Stimulated activated naive CD8-positive, alpha-beta T cell treated with anti-CD3 and anti-CD28 coated beads, Interleukin-15, amount 100 ng/mL, for 72 hours (primary cell): ENCODE measurements around the gene SLC51B.
"Not testable (repeated sequence)": the region's sequence is repeated elsewhere in the genome, so short reads cannot be mapped to it uniquely, and the experiment has no call there.

Experiments used
- ATAC-seq: fragments of 150-1000 bp; cut with Tn5 transposase; 2 replicates; pipeline ENCODE4 v1.10.0; 2021; ENCODE audit warnings: mild to moderate bottlenecking, moderate library complexity
- DNase-seq, 2 donors: peaks; one replicate each; pipeline ENCODE4 v3.0.0; 2021 to 2022
- H3K27ac Mint-ChIP-seq, 2 donors: one replicate each; pipeline ENCODE4 v1.8.0; 2022; ENCODE audit warnings: mild to moderate bottlenecking in 2 of 2, mixed read lengths in 2 of 2, moderate library complexity in 2 of 2
- H3K27me3 Mint-ChIP-seq: one replicate; pipeline ENCODE4 v1.8.0; 2022; ENCODE audit warnings: mixed read lengths
- H3K4me1 Mint-ChIP-seq: one replicate; pipeline ENCODE4 v1.8.0; 2022; ENCODE audit warnings: mild to moderate bottlenecking, mixed read lengths
- H3K4me3 Mint-ChIP-seq, 2 donors: one replicate each; pipeline ENCODE4 v1.8.0; 2022; ENCODE audit warnings: mild to moderate bottlenecking in 2 of 2, mixed read lengths in 2 of 2, moderate library complexity in 1 of 2
- H3K9me3 Mint-ChIP-seq, 2 donors: one replicate each; pipeline ENCODE4 v1.8.0; 2022; ENCODE audit warnings: mixed read lengths in 2 of 2

The SLC51B gene

DNA sequence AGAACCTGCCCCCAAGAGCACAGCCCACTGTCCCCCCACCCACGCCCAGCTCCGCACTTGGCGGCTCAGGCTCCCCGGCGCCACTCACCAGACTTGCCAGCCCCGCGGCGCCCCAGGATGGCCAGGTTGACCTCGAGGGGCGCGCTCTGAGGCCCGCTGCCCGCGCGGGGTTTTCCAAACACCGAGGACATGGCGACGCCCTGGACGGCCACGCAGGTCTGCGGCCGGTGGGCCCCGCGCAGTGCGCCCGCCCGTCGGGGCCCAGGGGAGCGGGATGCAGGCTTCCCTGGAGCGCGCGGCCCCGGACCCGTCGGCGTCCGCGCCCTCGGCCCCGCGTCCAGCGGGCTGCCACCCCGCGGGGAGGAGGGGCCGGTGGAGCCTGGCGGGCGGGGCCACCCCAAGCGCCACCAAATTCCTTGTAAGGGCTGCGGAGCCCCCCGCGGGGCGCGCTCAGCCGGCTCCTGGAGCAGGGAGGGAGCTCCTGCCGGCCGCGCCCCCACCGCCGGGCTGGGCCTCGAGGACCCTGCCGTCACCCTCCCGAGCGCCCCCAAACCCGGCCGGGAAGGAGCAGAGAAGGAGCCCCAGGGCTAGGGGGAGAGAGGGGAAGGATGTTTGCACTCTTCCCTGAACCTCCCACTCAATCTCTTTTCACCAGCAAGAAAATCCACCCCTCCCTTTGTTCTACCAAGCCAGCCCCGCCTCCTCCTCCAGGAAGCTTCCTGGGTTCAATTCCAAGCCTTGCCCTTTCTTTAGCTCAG lies 22.6 kb downstream of the SLC51B start, which contains the start of gene RASL12:
TSS of gene RASL12 (minus strand) at position 347 of the 758 bp plus-strand sequence. CDS start at position 191, 156 bp downstream.
- peaks cover 19% of the 10 kb centered on the region for H3K4me1 Mint-ChIP-seq
- ATAC-seq (peak; percentile 37), DNase-seq (no peak)
- H3K27me3 Mint-ChIP-seq = peaks cover 64% of the 10 kb centered on the region
- H3K9me3 Mint-ChIP-seq = no peaks in the 10 kb centered on the region
- H3K27ac Mint-ChIP-seq = peak within 1 kb of the TSS in 1 of 2 donors; percentile 8
- H3K4me3 Mint-ChIP-seq = peak within 1 kb of the TSS; percentile 56 to 78

- ATAC-seq (no peak), DNase-seq (no peak)
- Mint-ChIP-seq H3K4me3 (peak overlapping the region; percentile 56 to 67), H3K27ac (no peak overlapping the region), H3K27me3 (peaks cover 62% of the 10 kb centered on the region), H3K9me3 (no peaks in the 10 kb centered on the region), H3K4me1 (peaks cover 15% of the 10 kb centered on the region)
Measured at GRCh38 chr15:65068403-65068788, 23.2 kb downstream of the SLC51B start.

GRCh38 chr15:65069179-65069578 lies 24.0 kb downstream of the SLC51B start:
- H3K4me3 Mint-ChIP-seq = no peak overlapping the region
- DNase-seq = no peak
- H3K27me3 Mint-ChIP-seq = peaks cover 56% of the 10 kb centered on the region
- no peaks in the 10 kb centered on the region for H3K9me3 Mint-ChIP-seq
- no peak for ATAC-seq
- peaks cover 14% of the 10 kb centered on the region for H3K4me1 Mint-ChIP-seq
- H3K27ac Mint-ChIP-seq = no peak overlapping the region

DNA sequence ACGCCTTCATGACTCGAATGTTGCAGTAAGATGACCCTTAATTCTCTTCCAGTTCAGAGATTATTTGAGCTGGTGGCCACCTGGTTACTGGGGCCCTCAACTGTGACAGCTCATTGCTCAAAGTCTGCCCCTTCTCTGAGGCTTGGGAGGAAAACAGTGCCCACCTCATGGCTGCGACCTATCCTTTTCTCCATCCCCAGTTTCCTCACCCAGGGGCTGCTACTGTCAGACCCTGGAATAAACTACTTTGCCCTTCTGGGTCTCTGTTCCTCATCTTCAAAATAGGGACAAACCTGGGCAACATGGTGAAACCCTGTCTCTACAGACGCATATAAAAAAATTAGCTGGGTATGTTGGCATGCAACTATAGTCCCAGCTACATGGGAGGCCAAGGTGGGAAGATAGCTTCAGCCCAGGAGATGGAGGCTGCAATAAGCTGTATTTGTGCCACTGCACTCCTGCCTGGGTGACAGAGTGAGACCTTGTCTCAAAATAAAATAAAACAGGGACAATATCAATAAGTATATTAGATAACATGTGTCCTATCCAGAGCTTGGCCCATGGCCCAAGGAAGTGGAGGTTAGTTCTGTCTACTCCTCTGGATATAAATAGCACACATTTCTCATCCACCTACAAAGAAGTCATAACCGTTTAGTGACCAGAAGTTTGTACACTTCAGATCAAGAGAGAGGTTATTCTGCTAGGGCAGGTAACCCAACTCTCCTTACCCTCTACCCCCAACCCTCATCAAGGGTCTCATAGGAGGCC lies 24.8 kb downstream of the SLC51B start:
- DNase-seq = no peak

GRCh38 chr15:65071381-65071811 lies 26.2 kb downstream of the SLC51B start:
- Mint-ChIP-seq H3K27ac (no peak overlapping the region), H3K4me1 (peaks cover 17% of the 10 kb centered on the region), H3K4me3 (no peak overlapping the region), H3K9me3 (no peaks in the 10 kb centered on the region), H3K27me3 (peaks cover 43% of the 10 kb centered on the region)
- DNase-seq (no peak), ATAC-seq (no peak)

More for the DNA sequence above, 24.8 kb downstream of the SLC51B start:
- ATAC-seq = no peak
- H3K9me3 Mint-ChIP-seq = no peaks in the 10 kb centered on the region
- H3K4me3 Mint-ChIP-seq = no peak overlapping the region
- H3K27me3 Mint-ChIP-seq = peaks cover 51% of the 10 kb centered on the region
- no peak overlapping the region for H3K27ac Mint-ChIP-seq
- H3K4me1 Mint-ChIP-seq = peaks cover 14% of the 10 kb centered on the region

DNA sequence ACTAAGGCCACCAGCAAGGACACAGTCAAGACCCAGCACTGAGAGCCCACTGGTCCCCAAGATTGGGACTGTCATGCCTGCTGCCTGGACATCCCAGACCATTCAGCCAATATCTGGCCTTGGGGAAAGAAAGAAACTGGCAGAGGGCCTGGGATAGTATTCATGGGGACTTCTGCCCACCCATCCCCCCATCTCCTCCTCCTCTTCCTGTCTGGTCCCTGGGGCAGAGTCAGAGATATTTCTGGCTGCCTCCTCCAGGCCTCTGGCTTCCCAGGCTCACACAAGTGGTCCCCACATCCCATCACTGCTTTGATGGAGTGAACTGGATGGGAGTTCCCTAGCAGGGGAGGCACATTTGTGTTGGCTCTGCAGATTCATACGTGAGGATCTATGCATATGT lies 26.8 kb downstream of the SLC51B start:
- ATAC-seq (no peak), DNase-seq (no peak)
- no peak overlapping the region for H3K27ac Mint-ChIP-seq
- no peak overlapping the region for H3K4me3 Mint-ChIP-seq
- no peaks in the 10 kb centered on the region for H3K9me3 Mint-ChIP-seq
- peaks cover 16% of the 10 kb centered on the region for H3K4me1 Mint-ChIP-seq
- peaks cover 39% of the 10 kb centered on the region for H3K27me3 Mint-ChIP-seq

DNA sequence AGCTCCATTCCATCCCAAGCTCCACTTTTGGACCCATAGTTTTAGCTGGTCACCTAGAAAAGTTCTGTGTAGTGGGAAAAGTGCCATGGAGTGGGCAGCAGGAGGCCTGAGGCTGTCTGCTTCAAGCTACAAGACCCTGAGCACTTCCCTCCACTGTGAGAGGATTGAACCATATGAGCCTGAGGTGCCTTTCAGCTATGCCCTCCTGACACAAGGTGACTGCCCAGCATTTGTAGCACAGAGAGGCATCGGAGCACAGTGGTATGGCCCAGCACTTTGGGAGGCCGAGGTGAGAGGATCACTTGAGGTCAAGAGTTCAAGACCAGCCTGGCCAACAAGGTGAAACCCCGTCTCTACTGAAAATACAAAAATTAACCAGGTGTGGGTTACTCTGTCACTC lies 27.4 kb downstream of the SLC51B start:
- no peak for DNase-seq
- H3K27ac Mint-ChIP-seq = no peak overlapping the region
- no peak for ATAC-seq
- H3K27me3 Mint-ChIP-seq = peaks cover 35% of the 10 kb centered on the region
- no peaks in the 10 kb centered on the region for H3K9me3 Mint-ChIP-seq
- no peak overlapping the region for H3K4me3 Mint-ChIP-seq
- peaks cover 12% of the 10 kb centered on the region for H3K4me1 Mint-ChIP-seq

GRCh38 chr15:65074946-65075345 lies 29.8 kb downstream of the SLC51B start:
- ATAC-seq, H3K9me3 Mint-ChIP-seq, DNase-seq, H3K27ac Mint-ChIP-seq, H3K4me3 Mint-ChIP-seq: not testable (repeated sequence)
- Mint-ChIP-seq H3K4me1 (peaks cover 12% of the 10 kb centered on the region), H3K27me3 (peaks cover 33% of the 10 kb centered on the region)

DNA sequence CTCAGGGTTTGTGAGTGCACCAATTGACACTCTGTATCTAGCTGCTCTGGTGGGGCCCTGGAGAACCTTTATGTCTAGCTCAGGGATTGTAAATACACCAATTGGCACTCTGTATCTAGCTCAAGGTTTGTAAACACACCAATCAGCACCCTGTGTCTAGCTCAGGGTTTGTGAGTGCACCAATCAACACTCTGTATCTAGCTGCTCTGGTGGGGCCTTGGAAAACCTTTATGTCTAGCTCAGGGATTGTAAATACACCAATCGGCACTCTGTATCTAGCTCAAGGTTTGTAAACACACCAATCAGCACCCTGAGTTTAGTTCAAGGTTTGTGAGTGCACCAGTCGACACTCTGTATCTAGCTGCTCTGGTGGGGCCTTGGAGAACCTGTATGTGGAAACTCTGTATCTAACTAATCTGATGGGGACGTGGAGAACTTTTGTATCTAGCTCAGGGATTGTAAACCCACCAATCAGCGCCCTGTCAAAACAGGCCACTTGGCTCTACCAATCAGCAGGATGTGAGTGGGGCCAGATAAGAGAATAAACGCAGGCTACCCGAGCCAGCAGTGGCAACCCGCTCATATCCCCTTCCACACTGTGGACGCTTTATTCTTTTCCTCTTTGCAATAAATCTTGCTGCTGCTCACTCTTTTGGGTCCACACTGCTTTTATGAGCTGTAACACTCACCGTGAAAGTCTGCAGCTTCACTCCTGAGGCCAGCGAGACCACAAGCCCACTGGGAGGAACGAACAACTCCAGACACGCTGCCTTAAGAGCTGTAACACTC lies 30.6 kb downstream of the SLC51B start:
- not testable (repeated sequence) for H3K27ac Mint-ChIP-seq, DNase-seq, H3K9me3 Mint-ChIP-seq, H3K4me3 Mint-ChIP-seq, ATAC-seq
- Mint-ChIP-seq H3K4me1 (peaks cover 12% of the 10 kb centered on the region), H3K27me3 (peaks cover 31% of the 10 kb centered on the region)

DNA sequence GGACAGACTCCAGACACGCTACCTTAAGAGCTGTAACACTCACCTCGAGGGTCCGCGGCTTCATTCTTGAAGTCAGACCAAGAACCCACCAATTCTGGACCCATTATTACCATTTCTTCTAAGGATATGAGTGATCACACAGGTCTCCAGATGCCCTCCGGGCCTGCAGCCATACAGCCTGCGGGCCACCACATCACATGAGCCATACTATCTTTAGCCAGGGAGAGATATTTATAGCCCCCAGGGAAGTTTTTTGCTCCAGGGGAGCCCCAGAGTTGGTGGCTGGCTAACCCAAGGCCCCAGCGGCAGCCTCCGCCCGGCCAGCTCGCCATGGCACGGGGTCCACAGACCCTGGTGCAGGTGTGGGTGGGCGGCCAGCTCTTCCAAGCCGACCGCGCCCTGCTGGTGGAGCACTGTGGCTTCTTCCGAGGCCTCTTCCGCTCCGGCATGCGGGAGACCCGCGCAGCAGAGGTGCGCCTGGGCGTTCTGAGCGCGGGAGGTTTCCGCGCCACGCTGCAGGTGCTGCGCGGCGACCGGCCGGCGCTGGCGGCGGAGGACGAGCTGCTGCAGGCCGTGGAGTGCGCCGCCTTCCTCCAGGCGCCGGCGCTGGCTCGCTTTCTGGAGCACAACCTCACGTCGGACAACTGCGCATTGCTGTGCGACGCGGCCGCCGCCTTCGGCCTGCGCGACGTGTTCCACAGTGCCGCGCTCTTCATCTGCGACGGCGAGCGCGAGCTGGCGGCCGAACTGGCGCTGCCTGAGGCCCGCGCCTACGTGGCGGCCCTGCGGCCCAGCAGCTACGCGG lies 31.5 kb downstream of the SLC51B start, which contains the start of gene KBTBD13:
TSS of gene KBTBD13 (plus strand) at position 261 of the 805 bp plus-strand sequence. CDS start at position 331, 70 bp downstream.
- H3K4me1 Mint-ChIP-seq = peaks cover 16% of the 10 kb centered on the region
- ATAC-seq (no peak), DNase-seq (no peak)
- no peak within 1 kb of the TSS for H3K27ac Mint-ChIP-seq
- H3K9me3 Mint-ChIP-seq = no peaks in the 10 kb centered on the region
- H3K27me3 Mint-ChIP-seq = peaks cover 40% of the 10 kb centered on the region
- no peak within 1 kb of the TSS for H3K4me3 Mint-ChIP-seq

GRCh38 chr15:65077291-65077980 lies 32.2 kb downstream of the SLC51B start:
- DNase-seq (no peak), ATAC-seq (no peak)
- Mint-ChIP-seq H3K4me1 (peaks cover 24% of the 10 kb centered on the region), H3K27me3 (peaks cover 47% of the 10 kb centered on the region), H3K27ac (no peak overlapping the region), H3K9me3 (no peaks in the 10 kb centered on the region), H3K4me3 (peak overlapping the region in 1 of 2 donors; percentile 58)

- H3K27ac Mint-ChIP-seq = no peak overlapping the region
- H3K4me3 Mint-ChIP-seq = peak overlapping the region in 1 of 2 donors; percentile 58
- H3K4me1 Mint-ChIP-seq = peaks cover 29% of the 10 kb centered on the region
- DNase-seq (peak; percentile 49 to 59), ATAC-seq (peak; percentile 84)
- no peaks in the 10 kb centered on the region for H3K9me3 Mint-ChIP-seq
- H3K27me3 Mint-ChIP-seq = peaks cover 53% of the 10 kb centered on the region
Measured at GRCh38 chr15:65077981-65078352, 32.8 kb downstream of the SLC51B start.

DNA sequence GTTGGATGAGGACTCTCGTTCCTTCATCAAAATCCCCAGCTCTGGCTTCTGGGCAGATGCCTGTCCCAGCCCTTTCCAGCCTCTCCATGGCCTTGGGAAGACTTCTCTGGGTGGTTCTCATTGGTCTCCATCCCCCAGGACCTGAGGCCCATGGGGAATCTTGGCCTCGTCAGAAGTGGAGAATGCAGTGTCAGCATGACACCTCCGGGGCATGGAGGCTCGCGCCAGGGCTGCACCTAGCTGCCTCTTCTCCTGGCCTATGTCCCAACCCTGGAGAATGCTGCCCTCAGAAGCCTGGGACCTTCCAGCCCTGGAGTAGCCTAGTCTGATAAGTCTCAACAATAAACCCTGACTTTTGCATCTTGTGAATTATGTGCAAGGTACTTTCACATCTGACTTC lies 34.4 kb downstream of the SLC51B start:
- Mint-ChIP-seq H3K9me3 (no peaks in the 10 kb centered on the region), H3K4me3 (no peak overlapping the region), H3K27me3 (peaks cover 69% of the 10 kb centered on the region), H3K4me1 (peaks cover 30% of the 10 kb centered on the region), H3K27ac (no peak overlapping the region)
- no peak for ATAC-seq
- DNase-seq = no peak

DNA sequence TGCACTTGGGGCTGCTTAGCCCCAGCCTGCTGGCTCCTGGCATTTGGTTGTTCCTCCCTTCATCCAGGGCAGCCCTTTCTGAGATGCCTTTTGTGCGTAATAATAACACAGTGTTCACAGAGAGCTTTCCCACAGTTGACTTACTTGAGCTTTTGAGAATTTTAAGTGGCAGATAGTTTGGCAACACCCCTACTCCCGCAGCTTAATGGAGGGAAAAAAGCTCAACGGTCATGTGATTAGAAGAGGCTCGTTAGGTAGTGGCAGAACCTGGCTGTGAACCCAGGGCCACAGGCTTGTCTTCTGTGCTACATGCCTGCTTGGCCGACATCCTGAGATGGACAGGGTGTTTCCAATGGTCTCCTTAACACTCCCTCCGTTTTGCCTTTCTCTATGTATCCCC lies 36.1 kb downstream of the SLC51B start:
- Mint-ChIP-seq H3K9me3 (no peaks in the 10 kb centered on the region), H3K27ac (no peak overlapping the region), H3K27me3 (peaks cover 64% of the 10 kb centered on the region), H3K4me1 (peaks cover 28% of the 10 kb centered on the region), H3K4me3 (no peak overlapping the region)
- ATAC-seq (no peak), DNase-seq (no peak)
